Head of caudate nucleus (tissue), 42 donors: Measurements from ENCODE around the gene SERINC4.
A peak's percentile ranks its signal among the peaks of the same experiment; 100 is the strongest.
"Not testable (repeated sequence)": the region's sequence is repeated elsewhere in the genome, so short reads cannot be mapped to it uniquely, and the experiment has no call there.

Source experiments
- DNase-seq, 42 donors: peaks; one replicate each; pipeline versions ENCODE4 v3.0.0 to v3.0.0-alpha.2; 2020 to 2021; ENCODE audit warnings: mixed read lengths in 7 of 42
- intact Hi-C: fragments of 100-400 bp; cut with DNase I; formaldehyde crosslinking; loops from one replicate; pipeline ENCODE4 v1.15.0; 2022

Gene SERINC4

DNA sequence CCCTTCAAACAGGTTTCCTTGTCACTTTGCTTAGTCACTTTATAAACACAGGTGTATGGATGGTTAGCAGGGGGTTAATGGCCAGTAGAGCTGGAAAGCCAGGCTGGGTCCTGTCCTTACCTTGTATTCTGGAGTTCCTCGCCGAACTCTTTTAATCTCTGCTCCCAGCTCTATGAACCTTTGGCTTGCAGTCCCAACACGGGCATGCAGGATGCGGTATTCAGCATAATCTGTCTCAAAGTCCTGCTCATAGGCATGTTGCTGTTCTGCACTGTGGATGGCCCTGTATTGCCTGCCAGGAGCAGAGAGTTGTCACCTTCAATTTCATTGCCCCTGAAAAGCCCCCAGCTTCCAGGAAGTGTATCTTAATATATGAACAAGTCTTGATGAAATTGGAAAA is 26.0 kb downstream of the SERINC4 start:
- DNase-seq, result no peak
- intact Hi-C loops, result no loop called here

DNA sequence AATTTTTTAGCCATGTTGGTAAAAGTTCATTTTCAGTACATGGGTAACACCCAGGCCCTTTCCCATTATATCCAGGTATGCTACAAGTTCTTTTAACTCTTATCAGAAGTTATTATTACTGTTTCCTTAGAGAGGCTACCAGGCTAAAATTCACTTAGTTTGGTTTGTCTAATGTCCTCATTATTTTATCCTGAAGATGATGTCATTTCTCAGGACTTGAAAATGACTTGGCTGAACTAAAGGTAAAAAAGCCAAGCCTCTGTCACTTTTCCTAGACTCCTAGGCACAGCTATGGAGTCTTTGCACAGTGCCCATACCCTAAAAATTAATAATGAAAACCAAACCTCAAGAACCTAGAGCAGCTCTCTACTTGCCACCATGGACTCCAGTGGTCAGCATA is 27.4 kb downstream of the SERINC4 start:
- intact Hi-C loops, result no loop called here
- no peak for DNase-seq

DNA sequence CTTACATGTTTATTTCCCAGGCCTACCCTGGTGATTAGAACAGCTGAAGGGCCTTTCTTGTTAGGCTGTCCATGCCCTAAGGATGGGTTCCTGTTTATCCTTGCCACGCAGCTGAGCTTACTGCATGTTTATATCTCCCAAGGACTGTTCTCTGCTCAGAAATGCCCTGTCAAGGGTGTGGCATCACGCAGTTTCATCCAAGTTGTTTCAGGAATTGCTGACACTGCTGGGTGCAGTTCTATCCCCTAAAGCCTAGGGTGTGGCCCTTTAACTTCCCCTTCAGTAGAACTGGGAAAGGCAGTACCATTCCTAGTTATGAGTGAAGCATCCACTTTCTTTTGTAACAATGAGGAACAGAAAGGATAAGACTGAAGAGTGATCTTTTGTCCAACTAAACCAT is 28.2 kb downstream of the SERINC4 start:
- no peak for DNase-seq
- intact Hi-C loops, result no loop called here

DNA sequence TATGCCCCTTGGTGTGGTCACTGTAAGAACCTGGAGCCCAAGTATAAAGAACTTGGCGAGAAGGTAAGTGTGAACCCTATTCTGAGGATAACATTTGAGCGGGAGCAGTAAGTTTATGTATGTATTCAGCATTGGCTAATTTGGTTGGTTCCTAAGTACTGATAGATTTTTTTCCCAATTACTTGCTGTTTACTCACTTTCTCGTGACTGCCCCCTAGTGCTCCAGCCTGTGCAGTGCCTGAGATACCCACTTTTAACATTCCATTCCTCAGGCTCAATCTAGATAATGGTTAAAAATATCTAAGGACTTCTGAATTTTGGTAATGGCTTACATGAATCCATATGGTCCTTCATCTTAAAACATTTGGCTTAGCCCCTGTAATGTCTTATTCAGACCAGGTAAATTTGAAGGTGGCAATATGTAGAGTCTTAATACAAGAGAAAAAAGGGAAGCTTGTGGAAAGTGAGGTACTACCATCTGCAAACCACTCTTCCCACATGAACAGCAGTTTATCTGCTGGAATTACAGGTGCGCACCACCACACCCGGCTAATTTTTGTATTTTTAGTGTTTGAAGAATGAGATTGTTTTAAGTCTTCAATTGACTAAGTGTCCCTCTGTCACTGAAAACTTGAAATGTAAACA is 30.3 kb downstream of the SERINC4 start:
- intact Hi-C loops, result no loop called here
- peak in 39 of 42 donors; percentile 15 to 85 (median 67) for DNase-seq

DNA sequence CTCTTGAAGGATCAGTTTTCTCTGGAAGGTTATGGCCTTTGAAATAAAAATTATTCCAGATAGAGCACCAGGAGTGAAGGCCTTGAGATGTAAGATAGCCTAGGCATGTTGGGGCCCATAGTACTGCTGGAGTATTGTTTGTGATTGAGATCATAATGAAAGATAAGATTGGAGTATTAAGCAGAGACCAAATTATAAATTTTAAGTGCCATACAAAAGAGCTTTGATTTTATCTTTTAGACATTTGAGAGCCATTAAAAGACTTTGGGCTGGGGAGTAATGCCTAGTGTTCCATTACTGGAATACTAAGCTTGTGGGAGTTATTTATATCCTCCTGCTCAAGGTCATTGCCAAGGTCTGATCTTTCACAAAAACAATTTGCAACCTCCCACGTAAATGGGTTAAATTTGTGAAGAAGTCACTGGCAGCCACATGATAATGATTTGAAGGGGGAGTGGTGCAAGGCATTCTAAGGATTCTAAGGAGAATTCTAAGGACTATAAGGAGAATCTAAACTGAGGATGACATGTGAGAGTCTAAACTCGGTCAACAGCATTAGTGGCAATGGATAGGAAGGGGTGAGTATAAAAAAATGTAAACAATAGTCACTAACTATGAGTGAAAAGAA is 36.1 kb downstream of the SERINC4 start:
- intact Hi-C loops, result no loop called here
- DNase-seq, result peak in 1 of 42 donors; percentile 38

DNA sequence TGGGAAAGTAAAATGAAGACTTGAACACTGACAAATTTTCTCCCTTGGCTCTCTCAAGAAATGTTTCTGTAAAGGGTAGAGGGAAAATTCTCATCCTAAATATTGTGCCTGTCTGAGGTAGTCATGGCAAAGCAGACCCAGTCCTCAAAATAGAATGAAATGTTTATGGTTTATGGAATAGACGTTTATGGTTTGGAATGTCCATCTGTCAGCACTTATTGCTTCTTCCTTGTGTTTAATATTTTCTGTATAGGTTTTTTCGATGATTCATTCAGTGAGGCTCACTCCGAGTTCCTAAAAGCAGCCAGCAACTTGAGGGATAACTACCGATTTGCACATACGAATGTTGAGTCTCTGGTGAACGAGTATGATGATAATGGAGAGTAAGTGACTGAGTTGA is 37.2 kb downstream of the SERINC4 start:
- intact Hi-C loops, result no loop called here
- DNase-seq, result peak in 1 of 42 donors; percentile 2

DNA sequence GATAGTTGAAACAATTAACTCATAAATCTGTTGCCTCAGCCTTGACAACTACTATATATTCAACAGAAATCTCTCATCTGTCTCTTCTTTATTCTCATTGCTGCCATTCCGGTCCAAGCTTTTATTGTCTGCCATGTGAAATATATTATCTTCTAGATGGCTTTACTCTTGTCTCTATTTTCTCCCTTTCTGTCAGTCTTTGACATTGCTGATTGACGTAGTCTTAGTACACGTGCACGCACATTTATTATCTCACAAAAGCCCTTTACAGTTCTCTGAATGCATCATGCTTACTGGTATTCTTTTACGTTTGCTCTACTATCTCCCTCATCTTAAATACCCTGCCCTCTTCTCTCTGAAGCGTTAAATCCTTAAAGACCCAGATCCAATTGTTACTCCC is 48.1 kb downstream of the SERINC4 start:
- no peak for DNase-seq
- intact Hi-C loops, result no loop called here

DNA sequence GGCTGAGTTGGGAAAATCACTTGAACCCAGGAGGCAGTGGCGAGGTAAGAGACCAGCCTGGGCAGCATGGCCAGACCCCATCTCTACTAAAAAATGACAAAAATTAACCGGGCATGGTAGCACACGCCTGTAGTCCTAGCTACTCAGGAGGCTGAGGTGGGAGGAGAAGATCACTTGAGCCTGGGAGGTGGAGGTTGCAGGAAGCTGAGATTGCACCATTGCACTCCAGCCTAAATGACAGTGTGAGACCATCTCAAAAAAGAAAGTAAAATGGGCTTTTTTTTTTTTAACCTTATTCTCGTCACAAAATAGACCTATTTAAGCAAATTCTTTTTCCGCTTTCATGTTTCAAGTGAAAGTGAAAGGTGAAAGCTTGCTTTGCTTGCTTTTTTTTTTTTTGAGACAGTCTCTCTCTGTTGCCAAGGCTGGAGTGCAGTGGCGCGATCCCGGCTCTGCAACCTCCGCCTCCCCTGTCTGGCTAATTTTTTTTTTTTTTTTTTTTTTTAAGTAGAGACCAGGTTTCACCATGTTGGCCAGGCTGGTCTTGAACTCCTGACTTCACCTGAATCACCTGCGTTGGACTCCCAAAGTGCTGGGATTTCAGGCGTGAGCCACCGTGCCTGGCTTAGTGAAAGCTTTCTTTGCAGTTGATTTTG is 50.2 kb downstream of the SERINC4 start:
- DNase-seq, result peak in 2 of 42 donors; percentile 12 to 40
- intact Hi-C loops, result loop anchor here (5.0 to 10.0 kb wide), 2 partner anchors 45 to 233 kb away; partner anchors contain the start of genes MAP1A and SERF2

DNA sequence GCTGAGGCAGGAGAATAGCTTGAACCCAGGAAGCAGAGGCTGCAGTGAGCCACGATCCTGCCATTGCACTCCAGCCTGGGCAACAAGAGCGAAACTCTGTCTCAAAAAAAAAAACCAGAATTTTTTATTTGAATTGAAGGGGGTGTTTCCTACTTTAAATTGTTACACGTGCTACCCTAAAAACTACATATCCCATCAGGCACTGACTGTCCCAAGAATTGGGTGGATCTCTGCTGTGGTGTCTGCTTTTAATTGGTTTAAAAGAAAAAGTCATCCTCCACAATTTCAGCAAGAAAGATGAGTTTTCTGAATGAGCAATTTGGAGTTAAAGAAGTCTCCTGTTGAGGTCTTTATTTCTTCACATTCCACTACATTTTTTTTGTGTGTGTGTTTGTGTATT is 51.6 kb downstream of the SERINC4 start:
- DNase-seq, result no peak
- intact Hi-C loops, result loop anchor here (5.0 to 10.0 kb wide), 2 partner anchors 46 to 231 kb away; partner anchors contain the start of genes MAP1A and SERF2

DNA sequence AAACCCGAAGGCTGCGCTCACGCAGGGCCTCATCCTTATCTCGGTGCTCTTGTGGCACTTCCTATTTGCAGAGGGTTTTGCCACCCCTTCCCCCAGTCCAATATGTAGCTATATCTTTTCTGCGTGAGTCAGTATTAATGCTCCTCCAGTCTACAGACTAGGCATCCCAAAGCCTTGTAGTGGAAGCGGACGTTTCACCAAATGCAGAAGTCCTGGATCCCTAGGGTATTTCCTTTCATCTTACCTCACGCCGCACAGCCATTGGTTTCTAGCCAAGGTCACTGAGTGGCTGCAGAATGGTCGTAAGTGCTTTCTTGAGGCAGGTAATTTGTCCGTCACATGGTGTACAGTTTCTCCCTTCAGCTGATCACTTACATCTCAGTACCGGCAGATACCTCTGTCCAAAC is 53.1 kb downstream of the SERINC4 start:
- intact Hi-C loops, result loop anchor here (5.0 to 10.0 kb wide), 2 partner anchors 48 to 230 kb away; partner anchors contain the start of genes MAP1A and SERF2

DNA sequence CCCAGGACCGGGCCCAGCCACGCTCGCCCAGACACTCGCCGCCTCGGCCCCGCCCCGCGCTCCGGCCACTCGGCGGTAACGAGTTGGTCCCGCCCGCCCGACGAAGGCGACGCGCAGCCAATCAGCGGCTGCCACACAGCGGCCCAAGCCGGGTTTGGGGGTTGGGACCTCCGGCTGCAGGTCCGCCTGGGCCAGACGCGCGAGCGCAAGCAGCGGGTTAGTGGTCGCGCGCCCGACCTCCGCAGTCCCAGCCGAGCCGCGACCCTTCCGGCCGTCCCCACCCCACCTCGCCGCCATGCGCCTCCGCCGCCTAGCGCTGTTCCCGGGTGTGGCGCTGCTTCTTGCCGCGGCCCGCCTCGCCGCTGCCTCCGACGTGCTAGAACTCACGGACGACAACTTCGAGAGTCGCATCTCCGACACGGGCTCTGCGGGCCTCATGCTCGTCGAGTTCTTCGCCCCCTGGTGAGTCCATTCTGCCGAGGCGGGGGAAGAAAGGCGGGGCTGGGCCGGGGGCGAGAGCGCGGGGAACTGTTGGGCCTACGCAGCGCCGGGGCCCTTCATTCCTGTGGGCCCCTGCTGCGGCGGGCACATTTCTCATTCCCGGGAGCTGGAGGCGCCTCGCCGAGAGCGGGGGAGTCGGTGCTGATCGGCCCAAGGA is 53.6 kb downstream of the SERINC4 start, which contains the start of gene PDIA3:
Gene PDIA3, plus strand, starts transcription at position 194 of the 658 bp plus-strand sequence. Its CDS starts 102 bp downstream, at position 296.
- intact Hi-C loops, result loop anchor here (5.0 to 10.0 kb wide), 2 partner anchors 48 to 229 kb away; partner anchors contain the start of genes MAP1A and SERF2

More for the DNA sequence above, 53.1 kb downstream of the SERINC4 start:
- DNase-seq, result not testable (repeated sequence)

More for the DNA sequence above, 53.6 kb downstream of the SERINC4 start, which contains the start of gene PDIA3:
- DNase-seq, result peak; percentile 84 to 98 (median 96)
